Fibroblast of lung (primary cell): Measurements from ENCODE around the gene CHST1.

Experiments
- EZH2 ChIP-seq: IDR thresholded peaks from 2 replicates; pipeline ENCODE4 v1.5.1; 2012; ENCODE audit warnings: low read length, control low read depth, mild to moderate bottlenecking; ENCODE audit errors: missing control alignments
- TF ChIP-seq, protein P1 (sequence below), 2 donors: IDR thresholded peaks in 1 of 2; conservative IDR thresholded peaks in 1 of 2; 1 replicate in 1 of 2; 2 replicates in 1 of 2; pipeline ENCODE4 v1.5.1; 2011 to 2012; ENCODE audit warnings: low read length in 2 of 2, control low read depth in 1 of 2, inconsistent platforms in 1 of 2, low read depth in 1 of 2, mild to moderate bottlenecking in 1 of 2

DNA sequence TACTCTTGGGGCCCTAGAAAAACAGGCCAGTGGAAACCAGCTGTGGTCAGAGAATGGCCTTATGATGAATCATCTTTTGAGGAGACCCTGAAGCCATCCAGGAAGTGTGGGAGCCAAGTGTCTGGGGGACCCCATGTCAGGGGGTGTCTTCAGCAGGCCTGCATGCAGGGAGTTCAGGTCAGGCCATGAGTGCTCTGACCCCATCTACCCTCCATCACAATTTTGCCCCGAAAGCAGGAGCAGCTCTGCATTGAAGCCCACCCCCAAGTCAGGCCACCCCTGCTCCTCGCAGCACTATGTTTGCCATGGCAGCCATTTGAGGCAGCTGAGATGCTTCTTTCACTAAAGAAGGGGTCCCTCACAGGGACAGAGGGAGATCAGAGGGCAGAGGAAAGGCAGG lies 41.3 kb downstream of the CHST1 start:
- no peak for TF ChIP-seq EZH2
- TF ChIP-seq, protein P1, sequence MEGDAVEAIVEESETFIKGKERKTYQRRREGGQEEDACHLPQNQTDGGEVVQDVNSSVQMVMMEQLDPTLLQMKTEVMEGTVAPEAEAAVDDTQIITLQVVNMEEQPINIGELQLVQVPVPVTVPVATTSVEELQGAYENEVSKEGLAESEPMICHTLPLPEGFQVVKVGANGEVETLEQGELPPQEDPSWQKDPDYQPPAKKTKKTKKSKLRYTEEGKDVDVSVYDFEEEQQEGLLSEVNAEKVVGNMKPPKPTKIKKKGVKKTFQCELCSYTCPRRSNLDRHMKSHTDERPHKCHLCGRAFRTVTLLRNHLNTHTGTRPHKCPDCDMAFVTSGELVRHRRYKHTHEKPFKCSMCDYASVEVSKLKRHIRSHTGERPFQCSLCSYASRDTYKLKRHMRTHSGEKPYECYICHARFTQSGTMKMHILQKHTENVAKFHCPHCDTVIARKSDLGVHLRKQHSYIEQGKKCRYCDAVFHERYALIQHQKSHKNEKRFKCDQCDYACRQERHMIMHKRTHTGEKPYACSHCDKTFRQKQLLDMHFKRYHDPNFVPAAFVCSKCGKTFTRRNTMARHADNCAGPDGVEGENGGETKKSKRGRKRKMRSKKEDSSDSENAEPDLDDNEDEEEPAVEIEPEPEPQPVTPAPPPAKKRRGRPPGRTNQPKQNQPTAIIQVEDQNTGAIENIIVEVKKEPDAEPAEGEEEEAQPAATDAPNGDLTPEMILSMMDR (conservative IDR thresholded peaks at IDR 0.05 in 1 of 2, IDR thresholded peaks at IDR 0.05 in 1 of 2; ENCODE audit: low read depth in 1 of 2, low read length in 2 of 2) = no peak
